ENCODE measurements around the gene TMEM100. TPM values are rescaled to one million over a fixed set of nuclear protein-coding genes. Genes with fewer than 3 reads are reported as not detected.

TMEM100 gene
- total and polyA plus RNA-seq, 2 of the 8 experiments (the other 6 are each of a cell fraction or from before 2014, with no cell fraction given): 0.36 to 0.48 TPM

DNA sequence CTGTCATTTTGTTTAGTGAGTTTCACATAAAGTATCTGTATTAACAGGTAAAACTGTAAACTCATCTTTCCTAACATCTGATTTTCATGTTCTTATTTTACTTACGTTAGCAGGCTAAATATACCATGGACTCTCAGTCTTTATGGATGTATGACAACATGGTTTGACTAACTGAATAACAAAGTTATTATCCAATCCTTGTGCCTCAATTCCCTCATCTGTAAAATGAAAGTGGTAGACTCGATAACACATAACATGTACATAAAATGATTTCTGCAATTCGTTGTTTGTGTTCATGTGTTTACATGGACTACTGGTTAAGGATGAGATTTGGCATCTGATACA, 18.7 kb upstream of the TMEM100 start (continued):
- TF ChIP-seq, protein P1, sequence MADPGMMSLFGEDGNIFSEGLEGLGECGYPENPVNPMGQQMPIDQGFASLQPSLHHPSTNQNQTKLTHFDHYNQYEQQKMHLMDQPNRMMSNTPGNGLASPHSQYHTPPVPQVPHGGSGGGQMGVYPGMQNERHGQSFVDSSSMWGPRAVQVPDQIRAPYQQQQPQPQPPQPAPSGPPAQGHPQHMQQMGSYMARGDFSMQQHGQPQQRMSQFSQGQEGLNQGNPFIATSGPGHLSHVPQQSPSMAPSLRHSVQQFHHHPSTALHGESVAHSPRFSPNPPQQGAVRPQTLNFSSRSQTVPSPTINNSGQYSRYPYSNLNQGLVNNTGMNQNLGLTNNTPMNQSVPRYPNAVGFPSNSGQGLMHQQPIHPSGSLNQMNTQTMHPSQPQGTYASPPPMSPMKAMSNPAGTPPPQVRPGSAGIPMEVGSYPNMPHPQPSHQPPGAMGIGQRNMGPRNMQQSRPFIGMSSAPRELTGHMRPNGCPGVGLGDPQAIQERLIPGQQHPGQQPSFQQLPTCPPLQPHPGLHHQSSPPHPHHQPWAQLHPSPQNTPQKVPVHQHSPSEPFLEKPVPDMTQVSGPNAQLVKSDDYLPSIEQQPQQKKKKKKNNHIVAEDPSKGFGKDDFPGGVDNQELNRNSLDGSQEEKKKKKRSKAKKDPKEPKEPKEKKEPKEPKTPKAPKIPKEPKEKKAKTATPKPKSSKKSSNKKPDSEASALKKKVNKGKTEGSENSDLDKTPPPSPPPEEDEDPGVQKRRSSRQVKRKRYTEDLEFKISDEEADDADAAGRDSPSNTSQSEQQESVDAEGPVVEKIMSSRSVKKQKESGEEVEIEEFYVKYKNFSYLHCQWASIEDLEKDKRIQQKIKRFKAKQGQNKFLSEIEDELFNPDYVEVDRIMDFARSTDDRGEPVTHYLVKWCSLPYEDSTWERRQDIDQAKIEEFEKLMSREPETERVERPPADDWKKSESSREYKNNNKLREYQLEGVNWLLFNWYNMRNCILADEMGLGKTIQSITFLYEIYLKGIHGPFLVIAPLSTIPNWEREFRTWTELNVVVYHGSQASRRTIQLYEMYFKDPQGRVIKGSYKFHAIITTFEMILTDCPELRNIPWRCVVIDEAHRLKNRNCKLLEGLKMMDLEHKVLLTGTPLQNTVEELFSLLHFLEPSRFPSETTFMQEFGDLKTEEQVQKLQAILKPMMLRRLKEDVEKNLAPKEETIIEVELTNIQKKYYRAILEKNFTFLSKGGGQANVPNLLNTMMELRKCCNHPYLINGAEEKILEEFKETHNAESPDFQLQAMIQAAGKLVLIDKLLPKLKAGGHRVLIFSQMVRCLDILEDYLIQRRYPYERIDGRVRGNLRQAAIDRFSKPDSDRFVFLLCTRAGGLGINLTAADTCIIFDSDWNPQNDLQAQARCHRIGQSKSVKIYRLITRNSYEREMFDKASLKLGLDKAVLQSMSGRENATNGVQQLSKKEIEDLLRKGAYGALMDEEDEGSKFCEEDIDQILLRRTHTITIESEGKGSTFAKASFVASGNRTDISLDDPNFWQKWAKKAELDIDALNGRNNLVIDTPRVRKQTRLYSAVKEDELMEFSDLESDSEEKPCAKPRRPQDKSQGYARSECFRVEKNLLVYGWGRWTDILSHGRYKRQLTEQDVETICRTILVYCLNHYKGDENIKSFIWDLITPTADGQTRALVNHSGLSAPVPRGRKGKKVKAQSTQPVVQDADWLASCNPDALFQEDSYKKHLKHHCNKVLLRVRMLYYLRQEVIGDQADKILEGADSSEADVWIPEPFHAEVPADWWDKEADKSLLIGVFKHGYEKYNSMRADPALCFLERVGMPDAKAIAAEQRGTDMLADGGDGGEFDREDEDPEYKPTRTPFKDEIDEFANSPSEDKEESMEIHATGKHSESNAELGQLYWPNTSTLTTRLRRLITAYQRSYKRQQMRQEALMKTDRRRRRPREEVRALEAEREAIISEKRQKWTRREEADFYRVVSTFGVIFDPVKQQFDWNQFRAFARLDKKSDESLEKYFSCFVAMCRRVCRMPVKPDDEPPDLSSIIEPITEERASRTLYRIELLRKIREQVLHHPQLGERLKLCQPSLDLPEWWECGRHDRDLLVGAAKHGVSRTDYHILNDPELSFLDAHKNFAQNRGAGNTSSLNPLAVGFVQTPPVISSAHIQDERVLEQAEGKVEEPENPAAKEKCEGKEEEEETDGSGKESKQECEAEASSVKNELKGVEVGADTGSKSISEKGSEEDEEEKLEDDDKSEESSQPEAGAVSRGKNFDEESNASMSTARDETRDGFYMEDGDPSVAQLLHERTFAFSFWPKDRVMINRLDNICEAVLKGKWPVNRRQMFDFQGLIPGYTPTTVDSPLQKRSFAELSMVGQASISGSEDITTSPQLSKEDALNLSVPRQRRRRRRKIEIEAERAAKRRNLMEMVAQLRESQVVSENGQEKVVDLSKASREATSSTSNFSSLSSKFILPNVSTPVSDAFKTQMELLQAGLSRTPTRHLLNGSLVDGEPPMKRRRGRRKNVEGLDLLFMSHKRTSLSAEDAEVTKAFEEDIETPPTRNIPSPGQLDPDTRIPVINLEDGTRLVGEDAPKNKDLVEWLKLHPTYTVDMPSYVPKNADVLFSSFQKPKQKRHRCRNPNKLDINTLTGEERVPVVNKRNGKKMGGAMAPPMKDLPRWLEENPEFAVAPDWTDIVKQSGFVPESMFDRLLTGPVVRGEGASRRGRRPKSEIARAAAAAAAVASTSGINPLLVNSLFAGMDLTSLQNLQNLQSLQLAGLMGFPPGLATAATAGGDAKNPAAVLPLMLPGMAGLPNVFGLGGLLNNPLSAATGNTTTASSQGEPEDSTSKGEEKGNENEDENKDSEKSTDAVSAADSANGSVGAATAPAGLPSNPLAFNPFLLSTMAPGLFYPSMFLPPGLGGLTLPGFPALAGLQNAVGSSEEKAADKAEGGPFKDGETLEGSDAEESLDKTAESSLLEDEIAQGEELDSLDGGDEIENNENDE (IDR thresholded peaks at IDR 0.05; ENCODE audit: insufficient replicate concordance, low read length): no peak
- no peak for TF ChIP-seq TCF12 (IDR thresholded peaks at IDR 0.05; ENCODE audit: low read depth, low read length)
- TF ChIP-seq KDM5A (IDR thresholded peaks at IDR 0.05; ENCODE audit: low read length): no peak
- no peak for TF ChIP-seq RXRA (IDR thresholded peaks at IDR 0.05; ENCODE audit: insufficient read depth, low read depth, low read length)
- no peak for TF ChIP-seq EGR1 (IDR thresholded peaks at IDR 0.05; ENCODE audit: borderline replicate concordance, low read depth, low read length)

Data from H1 (cell line).